Ovary (tissue), 3 donors: ENCODE results near the gene ABHD15.

Source experiments
- CTCF ChIP-seq, 3 donors: fragments of 450-650 bp in 2 of 3; fragments of 200-600 bp in 1 of 3; IDR thresholded peaks; one replicate each; pipeline versions ENCODE4 v1.5.1 to v1.8.0; 2016 to 2022; ENCODE audit warnings: antibody characterized with exemption in 3 of 3, mild to moderate bottlenecking in 1 of 3
- EP300 ChIP-seq: sonication (generic); formaldehyde crosslinking; IDR thresholded peaks from one replicate; pipeline ENCODE4 v1.6.1; 2017; ENCODE audit warnings: antibody characterized with exemption
- POLR2A ChIP-seq: fragments of 450-650 bp; IDR thresholded peaks from one replicate; pipeline ENCODE4 v1.6.1; 2017; ENCODE audit warnings: antibody characterized with exemption, mild to moderate bottlenecking, moderate library complexity
- donor health status: DM: no; HTN: no; CAD: no.

DNA sequence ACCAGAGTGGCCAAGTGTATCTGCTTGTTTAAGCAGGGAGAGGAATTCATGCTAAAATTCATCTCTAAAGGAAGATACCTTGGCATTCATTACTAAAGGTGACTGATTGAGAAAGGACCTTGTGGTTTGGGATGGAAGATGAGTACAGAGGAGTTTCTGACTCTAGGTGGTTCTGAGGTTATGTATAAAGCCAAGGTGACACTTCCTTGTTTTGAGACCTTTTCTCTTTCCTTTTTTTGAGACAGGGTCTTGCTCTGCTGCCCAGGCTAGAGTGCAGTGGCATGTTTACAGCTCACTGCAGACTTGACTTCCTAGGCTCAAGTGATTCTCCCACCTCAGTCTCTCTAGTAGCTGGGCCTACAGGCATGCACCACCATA, 9.1 kb downstream of the ABHD15 start:
- no peak for TF ChIP-seq CTCF (IDR thresholded peaks at IDR 0.05)
- no peak for TF ChIP-seq POLR2A
- TF ChIP-seq EP300 = no peak
